ENCODE measurements around the gene NFYA.

- TF ChIP-seq CTCF (IDR thresholded peaks at IDR 0.05) = no peak
- TF ChIP-seq POLR2A (IDR thresholded peaks at IDR 0.05) = no peak
These were observed 25.5 kb upstream of the NFYA start for GRCh38 chr6:41047306-41047705.
